Prostate gland (tissue), 2 donors: ENCODE measurements around the gene CREG2. TPM values are rescaled to one million over a fixed set of nuclear protein-coding genes. Genes with fewer than 3 reads are reported as not detected.

Source experiments
- DNase-seq: peaks from one replicate; pipeline ENCODE4 v3.0.0-alpha.2; 2019; ENCODE audit warnings: low spot score
- H3K27ac ChIP-seq, 2 donors: fragments of 200-600 bp; sonication (generic); 2 replicates each; pipeline ENCODE4 v1.5.1; 2017 to 2019
- H3K27me3 ChIP-seq: fragments of 200-600 bp; sonication (generic); replicated peaks from 2 replicates; pipeline ENCODE4 v1.5.1; 2019; ENCODE audit not compliant: insufficient read depth
- H3K36me3 ChIP-seq, 2 donors: fragments of 200-600 bp; sonication (generic); 1 replicate in 1 of 2; 2 replicates in 1 of 2; pipeline versions ENCODE4 v1.5.1 to v1.8.1; 2017 to 2019
- H3K4me1 ChIP-seq: fragments of 200-600 bp; sonication (generic); replicated peaks from 2 replicates; pipeline ENCODE4 v1.5.1; 2019
- H3K4me3 ChIP-seq, 2 donors: fragments of 200-600 bp; sonication (generic); 2 replicates each; pipeline ENCODE4 v1.5.1; 2017 to 2019
- H3K9me3 ChIP-seq: fragments of 200-600 bp; sonication (generic); 2 replicates; pipeline ENCODE4 v1.5.1; 2017
- CTCF ChIP-seq, 4 experiments: fragments of 200-600 bp in 2 of 4; fragments of 450-650 bp in 2 of 4; sonication (generic) in 2 of 4; IDR thresholded peaks; 1 replicate in 3 of 4; 2 replicates in 1 of 4; pipeline ENCODE4 v1.5.1; 2016 to 2019; ENCODE audit warnings: antibody characterized with exemption in 4 of 4, mild to moderate bottlenecking in 2 of 4, moderate library complexity in 2 of 4
- POLR2A ChIP-seq: fragments of 450-650 bp; IDR thresholded peaks from one replicate; pipeline ENCODE4 v1.6.1; 2016; ENCODE audit warnings: antibody characterized with exemption, mild to moderate bottlenecking
- POLR2AphosphoS5 ChIP-seq: sonication (generic); formaldehyde crosslinking; IDR thresholded peaks from one replicate; pipeline ENCODE4 v1.6.1; 2017; ENCODE audit warnings: antibody characterized with exemption
- WGBS: methylation state at CpG from one replicate; pipeline ENCODE4 v1.1.5; 2018; 5-methylcytosine and 5-hydroxymethylcytosine counted together
- intact Hi-C: fragments of 100-400 bp; cut with DNase I; formaldehyde crosslinking; loops from one replicate; pipeline ENCODE4 v1.14.2; 2022
- total RNA-seq, 2 donors: library from RNA; depleted of rRNA; stranded (reverse); fragments of >200 nt; gene quantifications; one replicate each; pipeline ENCODE4 v1.1.0, GENCODE V29; 2016

CREG2 gene
- total RNA-seq, 2 donors from 2014 or later = not detected

- Histone ChIP-seq H3K4me3 (no peak overlapping the region), H3K4me1 (no peaks in the 10 kb centered on the region), H3K9me3 (no peaks in the 10 kb centered on the region), H3K27ac (no peak overlapping the region), H3K27me3 (no peaks in the 10 kb centered on the region), H3K36me3 (no peaks in the 10 kb centered on the region)
- intact Hi-C loops = no loop called here
- WGBS = 79% methylated on average over 7 of the region's 7 CpGs
- DNase-seq = no peak
- no peak for TF ChIP-seq POLR2A
- TF ChIP-seq POLR2AphosphoS5 = no peak
- TF ChIP-seq CTCF (IDR thresholded peaks at IDR 0.05) = no peak
Observed at GRCh38 chr2:101351207-101351606, 36.1 kb downstream of the CREG2 start.

GRCh38 chr2:101349893-101350662 is 37.2 kb downstream of the CREG2 start:
- Histone ChIP-seq H3K27ac (no peak overlapping the region), H3K27me3 (no peaks in the 10 kb centered on the region), H3K4me1 (no peaks in the 10 kb centered on the region), H3K9me3 (no peaks in the 10 kb centered on the region), H3K36me3 (no peaks in the 10 kb centered on the region), H3K4me3 (no peak overlapping the region)
- 79% methylated on average over 7 of the region's 7 CpGs for WGBS
- TF ChIP-seq POLR2A (no peak), POLR2AphosphoS5 (no peak), CTCF (IDR thresholded peaks at IDR 0.05) (peak in 1 of 4 experiments; percentile 13)
- DNase-seq = no peak
- intact Hi-C loops = no loop called here

GRCh38 chr2:101348883-101349282 is 38.4 kb downstream of the CREG2 start:
- TF ChIP-seq CTCF (IDR thresholded peaks at IDR 0.05) = no peak
- no peak for TF ChIP-seq POLR2A
- TF ChIP-seq POLR2AphosphoS5 = no peak
- intact Hi-C loops = no loop called here
- DNase-seq = no peak

GRCh38 chr2:101346909-101347308 is 40.4 kb downstream of the CREG2 start:
- intact Hi-C loops = no loop called here
- Histone ChIP-seq H3K27ac (no peak overlapping the region), H3K36me3 (no peaks in the 10 kb centered on the region), H3K4me3 (no peak overlapping the region), H3K9me3 (no peaks in the 10 kb centered on the region), H3K4me1 (no peaks in the 10 kb centered on the region), H3K27me3 (no peaks in the 10 kb centered on the region)
- DNase-seq = no peak
- 98% methylated on average over 3 of the region's 3 CpGs for WGBS
- TF ChIP-seq POLR2AphosphoS5 (no peak), POLR2A (no peak), CTCF (IDR thresholded peaks at IDR 0.05) (no peak)

More at GRCh38 chr2:101348883-101349282, 38.4 kb downstream of the CREG2 start:
- Histone ChIP-seq H3K27me3 (no peaks in the 10 kb centered on the region), H3K27ac (no peak overlapping the region), H3K9me3 (no peaks in the 10 kb centered on the region), H3K4me3 (no peak overlapping the region), H3K4me1 (no peaks in the 10 kb centered on the region), H3K36me3 (no peaks in the 10 kb centered on the region)
- 78% methylated on average over 1 of the region's 1 CpG for WGBS

- DNase-seq = no peak
- Histone ChIP-seq H3K4me1 (no peaks in the 10 kb centered on the region), H3K4me3 (no peak overlapping the region), H3K27me3 (no peaks in the 10 kb centered on the region), H3K9me3 (no peaks in the 10 kb centered on the region), H3K27ac (no peak overlapping the region), H3K36me3 (no peaks in the 10 kb centered on the region)
- TF ChIP-seq POLR2A = no peak
- TF ChIP-seq CTCF (IDR thresholded peaks at IDR 0.05) = no peak
- TF ChIP-seq POLR2AphosphoS5 = no peak
- intact Hi-C loops = no loop called here
- WGBS = 69% methylated on average over 5 of the region's 5 CpGs
Observed at GRCh38 chr2:101344137-101344536, 43.2 kb downstream of the CREG2 start.
